Measurements from ENCODE around the gene ZNF442. TPM values are rescaled to one million over a fixed set of nuclear protein-coding genes. Genes with fewer than 3 reads are reported as not detected.

Gene ZNF442
- total RNA-seq, 1 experiment from 2014 or later, result 4.0 TPM

GRCh38 chr19:12350185-12350889 is 15.1 kb downstream of the ZNF442 start:
- peaks cover 59 to 77% (median 74%) of the 10 kb centered on the region in 3 experiments for H3K36me3 Mint-ChIP-seq (ENCODE audit: insufficient read depth in 1 of 3, low read depth in 3 of 3)
- no CpG with 5 or more reads among the region's 8 CpGs for WGBS (ENCODE audit: extremely low coverage, insufficient read length, low lambda C conversion rate)
- Histone ChIP-seq H3K79me1 (ENCODE audit: insufficient read depth, low read depth, low read length, poor library complexity, severe bottlenecking) (no peaks in the 10 kb centered on the region), H2AFZ (ENCODE audit: low read length) (no peak overlapping the region), H2BK20ac (ENCODE audit: low read depth, low read length, poor library complexity, severe bottlenecking) (no peak overlapping the region), H2BK12ac (ENCODE audit: insufficient read length, low read depth, low read length) (no peak overlapping the region), H3K18ac (ENCODE audit: insufficient read length, low read depth, low read length) (no peak overlapping the region), H3K9ac (ENCODE audit: extremely low read depth, insufficient read length, low read length) (no peak overlapping the region), H3K4me2 (ENCODE audit: insufficient read depth, insufficient read length, low read length) (no peak overlapping the region), H3K27ac (ENCODE audit: insufficient read length, low read depth, low read length) (no peak overlapping the region), H3K9me3 (ENCODE audit: control insufficient read depth, low read depth, low read length) (peaks cover 73% of the 10 kb centered on the region), H3T11ph (ENCODE audit: low read length) (no peak overlapping the region), H3K4me1 (ENCODE audit: insufficient read depth, low read length) (no peaks in the 10 kb centered on the region), H3K4ac (ENCODE audit: low read depth, low read length) (no peak overlapping the region), H3K23ac (ENCODE audit: insufficient read length, low read depth, low read length) (no peak overlapping the region), H4K20me1 (ENCODE audit: control insufficient read depth, insufficient read depth, insufficient read length) (no peaks in the 10 kb centered on the region), H2AK5ac (ENCODE audit: insufficient read length, low read length) (no peak overlapping the region), H3K27me3 (ENCODE audit: insufficient read depth, low read length) (no peaks in the 10 kb centered on the region), H3K23me2 (ENCODE audit: insufficient read length, low read depth, low read length, poor library complexity, severe bottlenecking) (no peaks in the 10 kb centered on the region), H3K14ac (ENCODE audit: insufficient read depth, low read length) (no peak overlapping the region), H4K91ac (ENCODE audit: insufficient read length, low read depth, low read length) (no peak overlapping the region), H2BK5ac (ENCODE audit: insufficient read length, low read length) (no peak overlapping the region), H2BK120ac (ENCODE audit: low read depth, low read length, poor library complexity, severe bottlenecking) (no peak overlapping the region), H3K56ac (ENCODE audit: insufficient read length, low read depth, low read length) (no peak overlapping the region), H3K79me2 (ENCODE audit: insufficient read depth, low read length) (no peaks in the 10 kb centered on the region), H2BK15ac (ENCODE audit: low read depth, low read length) (no peak overlapping the region), H4K8ac (replicated peaks; ENCODE audit: insufficient read length, low read depth, low read length) (no peak overlapping the region), H4K5ac (ENCODE audit: insufficient read length, low read depth, low read length) (no peak overlapping the region)
- H3K4me1 Mint-ChIP-seq, result no peaks in the 10 kb centered on the region
- H3K4me3 Mint-ChIP-seq, result no peak overlapping the region
- no peak for DNase-seq
- H3K27me3 Mint-ChIP-seq (ENCODE audit: low read depth), result no peaks in the 10 kb centered on the region
- TF ChIP-seq, protein P1, sequence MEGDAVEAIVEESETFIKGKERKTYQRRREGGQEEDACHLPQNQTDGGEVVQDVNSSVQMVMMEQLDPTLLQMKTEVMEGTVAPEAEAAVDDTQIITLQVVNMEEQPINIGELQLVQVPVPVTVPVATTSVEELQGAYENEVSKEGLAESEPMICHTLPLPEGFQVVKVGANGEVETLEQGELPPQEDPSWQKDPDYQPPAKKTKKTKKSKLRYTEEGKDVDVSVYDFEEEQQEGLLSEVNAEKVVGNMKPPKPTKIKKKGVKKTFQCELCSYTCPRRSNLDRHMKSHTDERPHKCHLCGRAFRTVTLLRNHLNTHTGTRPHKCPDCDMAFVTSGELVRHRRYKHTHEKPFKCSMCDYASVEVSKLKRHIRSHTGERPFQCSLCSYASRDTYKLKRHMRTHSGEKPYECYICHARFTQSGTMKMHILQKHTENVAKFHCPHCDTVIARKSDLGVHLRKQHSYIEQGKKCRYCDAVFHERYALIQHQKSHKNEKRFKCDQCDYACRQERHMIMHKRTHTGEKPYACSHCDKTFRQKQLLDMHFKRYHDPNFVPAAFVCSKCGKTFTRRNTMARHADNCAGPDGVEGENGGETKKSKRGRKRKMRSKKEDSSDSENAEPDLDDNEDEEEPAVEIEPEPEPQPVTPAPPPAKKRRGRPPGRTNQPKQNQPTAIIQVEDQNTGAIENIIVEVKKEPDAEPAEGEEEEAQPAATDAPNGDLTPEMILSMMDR (conservative IDR thresholded peaks at IDR 0.05), result no peak
- H3K27ac Mint-ChIP-seq, result no peak overlapping the region
- H3K9me3 Mint-ChIP-seq, result peaks cover 85 to 89% of the 10 kb centered on the region in 2 experiments

All from H9 (cell line).